Measurements from ENCODE around the gene ZP3. TPM values are rescaled to one million over a fixed set of nuclear protein-coding genes. Genes with fewer than 3 reads are reported as not detected.
A peak's percentile ranks its signal among the peaks of the same experiment; 100 is the strongest.
"Not testable (repeated sequence)": the region's sequence is repeated elsewhere in the genome, so short reads cannot be mapped to it uniquely, and the experiment has no call there.

Gene ZP3
- total RNA-seq, 6 experiments from 2014 or later, result 0.27 to 2.8 (median 0.62) TPM; not detected in 1

DNA sequence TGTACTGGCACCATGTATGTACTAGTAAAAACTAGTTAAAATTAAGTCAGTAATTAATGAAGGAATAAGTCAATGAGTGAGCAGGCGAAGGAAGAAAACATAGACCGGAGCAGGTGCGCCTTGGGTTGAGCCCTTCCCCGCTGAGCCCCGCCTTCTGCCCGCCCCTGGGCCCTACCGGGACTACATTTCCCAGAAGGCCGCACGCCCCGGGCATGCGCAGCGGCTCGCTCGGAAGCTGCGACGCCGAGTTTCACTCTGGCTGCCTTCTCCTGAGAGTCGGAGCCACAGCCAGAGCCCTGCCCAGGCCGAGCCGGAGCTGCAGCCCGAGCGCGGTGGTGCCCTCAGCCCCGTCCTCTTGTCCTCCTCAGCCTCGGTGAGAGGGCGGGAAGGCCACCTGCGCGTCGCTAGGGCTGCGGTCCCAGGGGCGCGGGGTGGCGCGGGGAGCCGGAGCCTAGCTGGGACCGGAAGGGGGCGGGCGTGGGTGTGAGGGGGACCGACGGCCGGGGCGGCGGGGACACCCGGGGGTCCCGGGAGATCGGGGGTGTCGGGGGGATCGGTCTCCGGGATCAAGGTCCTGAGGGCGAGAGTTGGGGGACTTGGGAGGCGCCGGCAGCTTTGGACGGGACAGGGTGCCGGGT, 36.8 kb downstream of the ZP3 start, which contains the start of gene DTX2:
TSS of gene DTX2 (plus strand) at position 246 of the 638 bp plus-strand sequence. CDS start 18,801 bp downstream, outside the sequence.
- H3K9me3 ChIP-seq; intact Hi-C loops (cut with DNase I); H3K4me1 ChIP-seq; H3K27ac ChIP-seq; H3K36me3 ChIP-seq; H3K27me3 ChIP-seq: not testable (repeated sequence)
- peak within 1 kb of the TSS; percentile 32 to 51 (median 48) for H3K4me3 ChIP-seq
- peak; percentile 96 to 99 (median 98) for ATAC-seq
- WGBS (ENCODE audit: insufficient coverage, low coverage, low lambda C conversion rate, missing lambda C conversion rate), result 0% methylated on average over 9 of the region's 54 CpGs
- peak in 1 of 3 donors; percentile 51 for DNase-seq

DNA sequence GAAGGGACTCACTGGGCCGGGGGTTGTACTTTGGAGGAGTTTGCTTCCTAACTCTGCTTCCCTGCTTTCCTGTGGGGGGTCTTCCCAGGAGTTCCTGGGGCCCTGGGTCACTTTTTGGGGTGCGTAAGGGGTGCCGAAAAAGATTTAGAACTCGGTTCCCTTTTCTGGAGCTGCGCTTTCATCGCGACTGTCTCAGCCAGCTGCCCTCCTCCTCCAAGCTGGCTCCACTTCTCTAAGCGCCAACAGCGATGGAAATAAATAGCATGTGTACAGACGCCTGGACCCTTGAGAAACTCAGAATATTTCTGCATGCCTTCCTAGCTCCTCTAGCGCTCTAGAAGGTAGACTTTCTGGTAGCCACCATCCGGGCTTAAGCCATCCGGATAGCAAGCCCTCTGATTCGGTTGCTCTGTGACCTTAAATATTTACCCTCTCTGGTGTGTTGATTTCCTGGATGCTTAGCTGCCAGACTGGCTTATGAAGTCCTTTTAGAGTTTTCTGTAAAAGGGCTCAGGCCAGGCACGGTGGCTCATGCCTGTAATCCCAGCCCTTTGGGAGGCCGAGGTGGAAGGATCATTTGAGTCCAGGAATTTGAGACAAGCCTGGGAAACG, 37.6 kb downstream of the ZP3 start:
- H3K4me1 ChIP-seq; H3K4me3 ChIP-seq; intact Hi-C loops (cut with DNase I); H3K27ac ChIP-seq; H3K36me3 ChIP-seq; H3K9me3 ChIP-seq; H3K27me3 ChIP-seq; DNase-seq: not testable (repeated sequence)
- no CpG with 5 or more reads among the region's 17 CpGs for WGBS (ENCODE audit: insufficient coverage, low coverage, low lambda C conversion rate, missing lambda C conversion rate)
- ATAC-seq, result peak; percentile 49 to 68 (median 62)

DNA sequence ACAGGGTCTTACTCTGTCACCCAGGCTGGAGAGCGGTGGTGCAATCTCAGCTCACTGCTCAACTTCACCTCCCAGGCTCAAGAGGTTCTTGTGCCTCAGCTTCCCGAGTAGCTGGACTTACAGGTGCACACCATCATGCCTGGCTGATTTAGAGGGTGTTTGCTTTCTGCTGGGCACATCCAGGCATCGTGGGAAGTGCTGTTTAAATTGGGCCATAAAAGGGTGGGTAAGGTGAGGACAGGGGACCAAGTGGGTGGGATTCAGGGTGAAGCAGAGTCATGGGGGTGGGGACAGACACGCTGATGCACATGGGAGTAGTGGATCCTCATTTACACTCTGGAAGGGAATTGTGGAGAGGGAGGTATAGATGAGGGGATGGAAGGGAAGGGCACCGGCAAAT, 40.2 kb downstream of the ZP3 start:
- H3K9me3 ChIP-seq; H3K27ac ChIP-seq; H3K27me3 ChIP-seq; intact Hi-C loops (cut with DNase I); H3K36me3 ChIP-seq; H3K4me3 ChIP-seq; ATAC-seq; DNase-seq; H3K4me1 ChIP-seq: not testable (repeated sequence)
- WGBS (ENCODE audit: insufficient coverage, low coverage, low lambda C conversion rate, missing lambda C conversion rate), result 89% methylated on average over 5 of the region's 5 CpGs

GRCh38 chr7:76465950-76466349, 41.2 kb downstream of the ZP3 start:
- H3K27me3 ChIP-seq; H3K36me3 ChIP-seq; H3K27ac ChIP-seq; ATAC-seq; H3K4me3 ChIP-seq; DNase-seq; H3K9me3 ChIP-seq; H3K4me1 ChIP-seq; intact Hi-C loops (cut with DNase I): not testable (repeated sequence)
- WGBS (ENCODE audit: insufficient coverage, low coverage, low lambda C conversion rate, missing lambda C conversion rate), result no CpG with 5 or more reads among the region's 8 CpGs

- H3K9me3 ChIP-seq; H3K4me1 ChIP-seq; H3K36me3 ChIP-seq; intact Hi-C loops (cut with DNase I); H3K27me3 ChIP-seq; H3K4me3 ChIP-seq; H3K27ac ChIP-seq: not testable (repeated sequence)
- 46% methylated on average over 10 of the region's 14 CpGs for WGBS (ENCODE audit: insufficient coverage, low coverage, low lambda C conversion rate, missing lambda C conversion rate)
- peak; percentile 77 to 91 (median 82) for DNase-seq
- peak; percentile 93 to 97 (median 95) for ATAC-seq
These were observed 43.1 kb downstream of the ZP3 start for GRCh38 chr7:76467743-76468404.

- H3K36me3 ChIP-seq; H3K4me3 ChIP-seq; H3K27me3 ChIP-seq; H3K9me3 ChIP-seq; H3K27ac ChIP-seq; DNase-seq; intact Hi-C loops (cut with DNase I); H3K4me1 ChIP-seq: not testable (repeated sequence)
- ATAC-seq, result peak in 1 of 4 donors; percentile 19
- whole genome bisulfite sequencing (ENCODE audit: insufficient coverage, low coverage, low lambda C conversion rate, missing lambda C conversion rate), result 61% methylated on average over 5 of the region's 10 CpGs
These were observed 46.9 kb downstream of the ZP3 start for GRCh38 chr7:76471556-76472221.

DNA sequence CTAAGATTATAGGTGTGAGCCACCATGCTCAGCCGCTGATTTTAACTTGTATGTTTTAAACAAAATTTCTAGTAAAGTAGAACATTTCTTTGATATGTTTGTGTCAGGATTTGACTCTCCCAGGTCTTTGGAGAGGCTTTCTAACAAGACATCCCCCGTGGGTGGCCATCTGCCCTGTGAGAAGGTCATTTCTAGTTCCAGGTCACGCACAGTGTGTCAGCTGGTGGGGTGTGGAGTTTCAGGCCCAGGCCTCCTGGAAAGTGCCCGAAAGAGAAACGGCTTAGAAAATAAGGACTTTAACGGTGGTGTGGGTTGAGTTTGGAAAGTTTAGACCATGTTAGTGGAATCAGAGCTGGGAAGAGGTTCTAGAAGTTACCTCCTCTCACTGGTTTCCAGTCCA, 48.3 kb downstream of the ZP3 start:
- H3K4me3 ChIP-seq; H3K36me3 ChIP-seq; H3K27ac ChIP-seq; intact Hi-C loops (cut with DNase I); H3K9me3 ChIP-seq; DNase-seq; H3K27me3 ChIP-seq; ATAC-seq; H3K4me1 ChIP-seq: not testable (repeated sequence)
- WGBS (ENCODE audit: insufficient coverage, low coverage, low lambda C conversion rate, missing lambda C conversion rate), result 100% methylated on average over 2 of the region's 6 CpGs

DNA sequence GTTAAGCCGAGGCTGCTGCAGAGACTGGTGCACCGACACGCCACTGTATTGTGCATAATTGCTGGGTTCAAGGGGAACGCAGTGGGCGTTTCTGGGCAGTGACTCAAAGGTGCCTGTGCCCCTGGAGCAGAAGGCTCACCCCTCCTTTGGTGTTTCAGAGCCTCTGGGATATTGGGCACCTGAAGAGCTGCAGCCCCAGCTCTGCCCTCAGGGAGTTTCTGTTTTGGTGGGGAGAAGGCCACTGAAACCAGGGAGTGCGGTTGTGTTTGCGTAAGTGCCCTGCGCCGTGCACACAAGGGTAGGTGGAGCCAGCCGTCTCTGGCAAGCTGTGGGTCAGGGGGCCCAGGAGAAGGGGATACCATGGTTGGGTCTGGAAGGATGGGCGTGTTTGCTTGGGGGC, 51.5 kb downstream of the ZP3 start:
- H3K9me3 ChIP-seq; intact Hi-C loops (cut with DNase I); H3K4me3 ChIP-seq; DNase-seq; H3K27me3 ChIP-seq; H3K4me1 ChIP-seq; ATAC-seq; H3K36me3 ChIP-seq; H3K27ac ChIP-seq: not testable (repeated sequence)
- no CpG with 5 or more reads among the region's 11 CpGs for WGBS (ENCODE audit: insufficient coverage, low coverage, low lambda C conversion rate, missing lambda C conversion rate)

GRCh38 chr7:76476742-76477474, 52.2 kb downstream of the ZP3 start:
- H3K36me3 ChIP-seq; H3K4me3 ChIP-seq; H3K27me3 ChIP-seq; DNase-seq; intact Hi-C loops (cut with DNase I); H3K4me1 ChIP-seq; H3K27ac ChIP-seq; H3K9me3 ChIP-seq: not testable (repeated sequence)
- WGBS (ENCODE audit: insufficient coverage, low coverage, low lambda C conversion rate, missing lambda C conversion rate), result 83% methylated on average over 2 of the region's 24 CpGs
- peak in 1 of 4 donors; percentile 19 for ATAC-seq

DNA sequence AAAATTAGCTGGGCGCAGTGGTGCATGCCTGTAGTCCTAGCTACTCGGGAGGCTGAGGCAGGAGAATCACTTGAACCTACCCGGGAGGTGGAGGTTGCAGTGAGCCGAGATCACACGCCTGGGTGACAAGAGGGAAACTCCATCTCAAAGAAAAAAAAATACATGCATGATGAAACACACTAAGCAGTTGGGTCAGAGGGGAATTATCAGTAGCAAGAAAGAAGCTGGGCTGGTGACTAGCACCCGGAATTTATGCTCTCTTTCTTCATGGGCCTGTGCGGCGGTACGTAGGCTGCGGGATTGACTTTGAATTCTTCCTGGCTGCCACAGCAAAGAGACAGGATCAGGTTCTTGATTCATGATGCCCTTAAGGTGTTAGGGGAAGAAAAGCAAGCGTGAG, 54.9 kb downstream of the ZP3 start:
- H3K4me3 ChIP-seq; ATAC-seq; H3K4me1 ChIP-seq; H3K27me3 ChIP-seq; H3K36me3 ChIP-seq; H3K27ac ChIP-seq; DNase-seq; H3K9me3 ChIP-seq; intact Hi-C loops (cut with DNase I): not testable (repeated sequence)
- WGBS (ENCODE audit: insufficient coverage, low coverage, low lambda C conversion rate, missing lambda C conversion rate), result 70% methylated on average over 3 of the region's 11 CpGs
